Smooth muscle cell of the coronary artery (primary cell): ENCODE results near the gene FTO. TPM values are rescaled to one million over a fixed set of nuclear protein-coding genes. Genes with fewer than 3 reads are reported as not detected.

Experiments used
- total RNA-seq: library from RNA; depleted of rRNA; stranded (reverse); fragments of >200 nt; gene quantifications from 2 replicates; pipeline ENCODE4 v1.2.3, GENCODE V29; 2014; ENCODE audit warnings: low replicate concordance

FTO gene
- 67.0 and 87.2 TPM in 2 replicates for total RNA-seq

DNA sequence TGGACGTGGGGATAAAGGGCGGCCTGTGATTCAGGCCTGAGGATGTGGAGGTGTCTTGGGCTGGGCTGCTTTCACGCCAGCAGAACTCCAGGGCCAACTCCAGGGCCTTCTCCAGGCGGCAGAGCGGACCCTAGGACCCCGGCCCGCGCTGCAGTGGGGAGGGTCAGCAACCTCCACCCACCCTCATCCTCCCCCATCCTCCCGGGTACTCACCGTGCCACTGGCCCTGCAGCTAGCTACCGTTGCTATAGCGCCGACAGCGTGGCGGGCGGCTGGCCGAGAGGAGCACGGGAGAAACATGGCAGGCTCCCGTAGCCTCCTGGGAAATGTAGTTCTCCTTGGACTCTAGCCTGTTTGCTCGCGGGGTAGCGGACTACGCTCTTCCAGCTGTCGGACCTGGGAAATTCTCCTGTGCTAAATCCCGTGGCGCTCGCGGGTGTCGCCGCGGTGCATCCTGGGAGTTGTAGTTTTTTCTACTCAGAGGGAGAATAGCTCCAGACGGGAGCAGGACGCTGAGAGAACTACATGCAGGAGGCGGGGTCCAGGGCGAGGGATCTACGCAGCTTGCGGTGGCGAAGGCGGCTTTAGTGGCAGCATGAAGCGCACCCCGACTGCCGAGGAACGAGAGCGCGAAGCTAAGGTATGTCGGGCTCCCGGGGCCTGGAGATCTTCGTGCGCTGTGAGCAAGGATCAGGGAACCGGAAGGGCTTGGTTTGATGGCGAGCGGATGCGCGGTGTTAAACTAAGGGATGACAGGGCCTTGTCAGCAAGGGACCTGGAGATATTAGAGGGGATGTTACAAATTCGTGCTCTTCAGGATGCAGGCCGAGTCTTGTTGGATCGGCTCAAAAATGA, at the start of gene FTO, which contains the start of gene RPGRIP1L:
Gene FTO, plus strand, starts transcription at position 567 of the 855 bp plus-strand sequence.
Gene RPGRIP1L, minus strand, starts transcription at position 270 of the 855 bp plus-strand sequence. CDS start 3,136 bp downstream, outside the sequence.

Other genes starting within 250 kb of the FTO start
- gene AKTIP, start 200.9 kb upstream of the FTO start, total RNA-seq: 18.7 and 22.2 TPM in 2 replicates
- 7.6 and 10.6 TPM in 2 replicates for gene RPGRIP1L, start 297 bp upstream of the FTO start, total RNA-seq